Loucy (cell line): ENCODE results near the gene REPS2.

Experiments
- H2AFZ ChIP-seq: fragments of 200-600 bp; sonication (generic); 2 replicates; pipeline ENCODE4 v1.6.0; 2016; ENCODE audit warnings: antibody characterized with exemption, mild to moderate bottlenecking, low read length, moderate library complexity
- H3F3A ChIP-seq: fragments of 200-600 bp; 2 replicates; pipeline ENCODE4 v1.6.0; 2016; ENCODE audit warnings: antibody characterized with exemption, low read depth, mild to moderate bottlenecking
- H3K27me3 ChIP-seq: fragments of 200-600 bp; sonication (generic); 2 replicates; pipeline ENCODE4 v1.6.1; 2014; ENCODE audit warnings: low read length, mild to moderate bottlenecking; ENCODE audit not compliant: insufficient read depth, poor library complexity, severe bottlenecking
- H3K36me3 ChIP-seq: fragments of 200-600 bp; sonication (generic); 2 replicates; pipeline ENCODE4 v1.6.1; 2016; ENCODE audit warnings: low read length; ENCODE audit not compliant: insufficient read depth
- H3K4me1 ChIP-seq: fragments of 200-600 bp; sonication (generic); 2 replicates; pipeline ENCODE4 v1.5.1; 2014; ENCODE audit warnings: low read length, mild to moderate bottlenecking; ENCODE audit not compliant: insufficient read depth, poor library complexity, severe bottlenecking
- H3K4me2 ChIP-seq: fragments of 200-600 bp; sonication (generic); 2 replicates; pipeline ENCODE4 v1.6.0; 2014; ENCODE audit warnings: antibody characterized with exemption, low read length, low read depth, mild to moderate bottlenecking; ENCODE audit not compliant: poor library complexity, severe bottlenecking
- H3K4me3 ChIP-seq: fragments of 200-600 bp; sonication (generic); 2 replicates; pipeline ENCODE4 v1.5.1; 2014; ENCODE audit warnings: low read length, mild to moderate bottlenecking, mixed read lengths; ENCODE audit not compliant: poor library complexity, severe bottlenecking
- H3K79me2 ChIP-seq: fragments of 200-600 bp; sonication (generic); 2 replicates; pipeline ENCODE4 v1.6.1; 2014; ENCODE audit warnings: low read length; ENCODE audit not compliant: insufficient read depth
- H3K9ac ChIP-seq: fragments of 200-600 bp; sonication (generic); 2 replicates; pipeline ENCODE4 v1.6.0; 2014; ENCODE audit warnings: mild to moderate bottlenecking, low read depth, low read length, moderate library complexity; ENCODE audit not compliant: poor library complexity, severe bottlenecking
- H3K9me2 ChIP-seq: fragments of 200-600 bp; sonication (generic); replicated peaks from 2 replicates; pipeline ENCODE4 v1.6.1; 2016; ENCODE audit warnings: low read depth, low read length, mixed read lengths
- H3K9me3 ChIP-seq: fragments of 200-600 bp; sonication (generic); 2 replicates; pipeline ENCODE4 v1.6.1; 2014; ENCODE audit warnings: mild to moderate bottlenecking, antibody characterized with exemption, low read length, low read depth; ENCODE audit not compliant: insufficient read depth
- H4K20me1 ChIP-seq: fragments of 200-600 bp; sonication (generic); 2 replicates; pipeline ENCODE4 v1.6.0; 2014; ENCODE audit warnings: antibody characterized with exemption, low read length, mild to moderate bottlenecking; ENCODE audit not compliant: insufficient read depth, poor library complexity, severe bottlenecking
- EZH2phosphoT487 ChIP-seq: fragments of 200-600 bp; IDR thresholded peaks from 2 replicates; pipeline ENCODE4 v1.6.1; 2018; ENCODE audit warnings: antibody characterized with exemption, mild to moderate bottlenecking, moderate library complexity, borderline replicate concordance
- TF ChIP-seq, protein P1 (sequence below): fragments of 200-600 bp; sonication (generic); conservative IDR thresholded peaks from 2 replicates; pipeline ENCODE4 v1.5.1; 2014; ENCODE audit warnings: mild to moderate bottlenecking, antibody characterized with exemption, low read length

The REPS2 gene

GRCh38 chrX:17047224-17047623 lies 100.8 kb downstream of the REPS2 start:
- H3K9me3 ChIP-seq: no peaks in the 10 kb centered on the region
- no peak overlapping the region for H3K4me3 ChIP-seq
- TF ChIP-seq EZH2phosphoT487: no peak
- TF ChIP-seq, protein P1, sequence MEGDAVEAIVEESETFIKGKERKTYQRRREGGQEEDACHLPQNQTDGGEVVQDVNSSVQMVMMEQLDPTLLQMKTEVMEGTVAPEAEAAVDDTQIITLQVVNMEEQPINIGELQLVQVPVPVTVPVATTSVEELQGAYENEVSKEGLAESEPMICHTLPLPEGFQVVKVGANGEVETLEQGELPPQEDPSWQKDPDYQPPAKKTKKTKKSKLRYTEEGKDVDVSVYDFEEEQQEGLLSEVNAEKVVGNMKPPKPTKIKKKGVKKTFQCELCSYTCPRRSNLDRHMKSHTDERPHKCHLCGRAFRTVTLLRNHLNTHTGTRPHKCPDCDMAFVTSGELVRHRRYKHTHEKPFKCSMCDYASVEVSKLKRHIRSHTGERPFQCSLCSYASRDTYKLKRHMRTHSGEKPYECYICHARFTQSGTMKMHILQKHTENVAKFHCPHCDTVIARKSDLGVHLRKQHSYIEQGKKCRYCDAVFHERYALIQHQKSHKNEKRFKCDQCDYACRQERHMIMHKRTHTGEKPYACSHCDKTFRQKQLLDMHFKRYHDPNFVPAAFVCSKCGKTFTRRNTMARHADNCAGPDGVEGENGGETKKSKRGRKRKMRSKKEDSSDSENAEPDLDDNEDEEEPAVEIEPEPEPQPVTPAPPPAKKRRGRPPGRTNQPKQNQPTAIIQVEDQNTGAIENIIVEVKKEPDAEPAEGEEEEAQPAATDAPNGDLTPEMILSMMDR: no peak
- no peaks in the 10 kb centered on the region for H3K27me3 ChIP-seq
- H3K9ac ChIP-seq: no peak overlapping the region
- H4K20me1 ChIP-seq: no peaks in the 10 kb centered on the region
- no peaks in the 10 kb centered on the region for H3F3A ChIP-seq
- H3K79me2 ChIP-seq: no peaks in the 10 kb centered on the region
- no peak overlapping the region for H3K4me2 ChIP-seq
- no peaks in the 10 kb centered on the region for H3K9me2 ChIP-seq
- H2AFZ ChIP-seq: 0 out of 2 replicates have a peak overlapping the region, but pooled peaks have one; percentile 39
- H3K36me3 ChIP-seq: no peaks in the 10 kb centered on the region
- no peaks in the 10 kb centered on the region for H3K4me1 ChIP-seq

- no peak overlapping the region for H3K4me3 ChIP-seq
- H3K4me2 ChIP-seq: no peak overlapping the region
- no peaks in the 10 kb centered on the region for H3K4me1 ChIP-seq
- no peak overlapping the region for H2AFZ ChIP-seq
- TF ChIP-seq, protein P1: no peak
- TF ChIP-seq EZH2phosphoT487: no peak
- no peaks in the 10 kb centered on the region for H3K36me3 ChIP-seq
- no peaks in the 10 kb centered on the region for H3K27me3 ChIP-seq
- H3K9ac ChIP-seq: no peak overlapping the region
- H3K9me3 ChIP-seq: no peaks in the 10 kb centered on the region
- H4K20me1 ChIP-seq: no peaks in the 10 kb centered on the region
- H3K79me2 ChIP-seq: no peaks in the 10 kb centered on the region
- H3K9me2 ChIP-seq: no peaks in the 10 kb centered on the region
- H3F3A ChIP-seq: no peaks in the 10 kb centered on the region
These were observed 105.8 kb downstream of the REPS2 start for GRCh38 chrX:17052210-17052609.

- Histone ChIP-seq H3K4me2 (no peak overlapping the region), H3K36me3 (no peaks in the 10 kb centered on the region), H3F3A (no peaks in the 10 kb centered on the region), H3K9me2 (no peaks in the 10 kb centered on the region), H3K4me3 (no peak overlapping the region), H3K79me2 (no peaks in the 10 kb centered on the region), H3K9ac (no peak overlapping the region), H3K27me3 (no peaks in the 10 kb centered on the region), H2AFZ (no peak overlapping the region), H4K20me1 (no peaks in the 10 kb centered on the region), H3K9me3 (no peaks in the 10 kb centered on the region), H3K4me1 (no peaks in the 10 kb centered on the region)
- TF ChIP-seq, protein P1: no peak
- TF ChIP-seq EZH2phosphoT487: no peak
These were observed 106.3 kb downstream of the REPS2 start for GRCh38 chrX:17052793-17053192.
